ENCODE results near the gene WRAP73.

The WRAP73 gene

GRCh38 chr1:3638027-3638426 lies 11.9 kb downstream of the WRAP73 start:
- intact Hi-C loops (cut with DNase I; ENCODE audit: low total_unique reads): no loop called here
- Histone ChIP-seq H3K27ac (no peak overlapping the region), H3K27me3 (no peaks in the 10 kb centered on the region), H3K4me3 (no peak overlapping the region), H3K4me1 (no peaks in the 10 kb centered on the region), H3K36me3 (peaks cover 63 to 98% (median 75%) of the 10 kb centered on the region in 3 donors), H3K9me3 (no peaks in the 10 kb centered on the region)
- TF ChIP-seq CTCF (IDR thresholded peaks at IDR 0.05): no peak
- no peak for DNase-seq

- DNase-seq: no peak
- intact Hi-C loops (cut with DNase I; ENCODE audit: low total_unique reads): no loop called here
- no peak overlapping the region for H3K27ac ChIP-seq
- H3K4me3 ChIP-seq: no peak overlapping the region
- peaks cover 75 to 100% (median 84%) of the 10 kb centered on the region in 3 donors for H3K36me3 ChIP-seq
- no peaks in the 10 kb centered on the region for H3K4me1 ChIP-seq
- no peaks in the 10 kb centered on the region for H3K9me3 ChIP-seq
- no peaks in the 10 kb centered on the region for H3K27me3 ChIP-seq
- TF ChIP-seq CTCF (IDR thresholded peaks at IDR 0.05): no peak
These were observed 13.4 kb downstream of the WRAP73 start for GRCh38 chr1:3636531-3636930.

- no peaks in the 10 kb centered on the region for H3K9me3 ChIP-seq
- H3K27ac ChIP-seq: no peak overlapping the region
- no peak for TF ChIP-seq CTCF (IDR thresholded peaks at IDR 0.05)
- intact Hi-C loops (cut with DNase I; ENCODE audit: low total_unique reads): no loop called here
- H3K27me3 ChIP-seq: no peaks in the 10 kb centered on the region
- no peak overlapping the region for H3K4me3 ChIP-seq
- H3K36me3 ChIP-seq: peaks cover 76 to 100% (median 88%) of the 10 kb centered on the region in 3 donors
- H3K4me1 ChIP-seq: no peaks in the 10 kb centered on the region
- DNase-seq: no peak
These were observed 13.8 kb downstream of the WRAP73 start for GRCh38 chr1:3636080-3636479.

GRCh38 chr1:3634059-3634800 lies 15.7 kb downstream of the WRAP73 start:
- H3K36me3 ChIP-seq: peaks cover 82 to 100% (median 91%) of the 10 kb centered on the region in 3 donors
- intact Hi-C loops (cut with DNase I; ENCODE audit: low total_unique reads): no loop called here
- DNase-seq: no peak

GRCh38 chr1:3633344-3634058 lies 16.4 kb downstream of the WRAP73 start:
- H3K36me3 ChIP-seq: peaks cover 82 to 100% (median 95%) of the 10 kb centered on the region in 3 donors

More at GRCh38 chr1:3634059-3634800, 15.7 kb downstream of the WRAP73 start:
- Histone ChIP-seq H3K4me3 (no peak overlapping the region), H3K4me1 (no peaks in the 10 kb centered on the region), H3K27me3 (no peaks in the 10 kb centered on the region), H3K27ac (no peak overlapping the region), H3K9me3 (no peaks in the 10 kb centered on the region)
- TF ChIP-seq CTCF (IDR thresholded peaks at IDR 0.05): no peak

More at GRCh38 chr1:3633344-3634058, 16.4 kb downstream of the WRAP73 start:
- Histone ChIP-seq H3K27ac (no peak overlapping the region), H3K4me3 (no peak overlapping the region), H3K27me3 (no peaks in the 10 kb centered on the region), H3K4me1 (no peaks in the 10 kb centered on the region), H3K9me3 (no peaks in the 10 kb centered on the region)
- DNase-seq: no peak
- TF ChIP-seq CTCF (IDR thresholded peaks at IDR 0.05): no peak
- intact Hi-C loops (cut with DNase I; ENCODE audit: low total_unique reads): no loop called here
